Endothelial cell of umbilical vein (primary cell): ENCODE results near the gene SCAPER. TPM values are rescaled to one million over a fixed set of nuclear protein-coding genes. Genes with fewer than 3 reads are reported as not detected.

Experiments used
- BruUV-seq: library from RNA; stranded (reverse); fragments of 400-500 nt; replicated peaks from 2 replicates; lab custom pipeline; 2021; lab: Mats Ljungman, UMichigan
- CTCF ChIA-PET: fragments of 300-600, 350-600 bp; sonication (Branson Sonifier 250); formaldehyde crosslinking; loops from one replicate; lab custom pipeline; 2021; ENCODE audit warnings: antibody characterized with exemption, inconsistent platforms; lab: Charles Lee
- POLR2A ChIA-PET: fragments of 300-600, 350-600 bp; sonication (Branson Sonifier 250); formaldehyde crosslinking; loops from one replicate; lab custom pipeline; 2021; ENCODE audit warnings: antibody characterized with exemption, inconsistent platforms; lab: Charles Lee
- DNase-seq: peaks from one replicate; pipeline ENCODE4 v3.0.0-alpha.2; 2011; ENCODE audit warnings: low read depth, low spot score
- FAIRE-seq: peaks from 2 replicates; lab custom pipeline; 2011; peaks lifted over from hg19 to GRCh38; lab: Jason Lieb, UNC
- H2AFZ ChIP-seq: 2 replicates; pipeline ENCODE4 v1.6.0; 2012; ENCODE audit warnings: low read depth, low read length, control low read depth, inconsistent platforms
- H3K27ac ChIP-seq: 2 replicates; pipeline ENCODE4 v1.5.1; 2011; ENCODE audit warnings: low read depth, mild to moderate bottlenecking, control low read depth, low read length, moderate library complexity; ENCODE audit not compliant: insufficient read depth
- H3K27me3 ChIP-seq, 2 experiments: 2 replicates each; pipeline versions ENCODE4 v1.6.0 to v1.6.1; 2011; ENCODE audit warnings: low read length in 2 of 2, mixed read lengths in 1 of 2; ENCODE audit not compliant: control insufficient read depth in 2 of 2, insufficient read depth in 2 of 2
- H3K36me3 ChIP-seq, 2 experiments: 2 replicates in 1 of 2; 3 replicates in 1 of 2; pipeline ENCODE4 v1.5.1; 2011; ENCODE audit warnings: low read length in 2 of 2, mild to moderate bottlenecking in 1 of 2, moderate library complexity in 1 of 2; ENCODE audit not compliant: control insufficient read depth in 2 of 2, insufficient read depth in 2 of 2; ENCODE audit errors: extremely low read depth in 1 of 2
- H3K4me1 ChIP-seq: 3 replicates; pipeline ENCODE4 v1.5.1; 2011; ENCODE audit warnings: mild to moderate bottlenecking, low read length; ENCODE audit not compliant: control insufficient read depth, insufficient read depth; ENCODE audit errors: extremely low read depth
- H3K4me2 ChIP-seq: 2 replicates; pipeline ENCODE4 v1.6.1; 2011; ENCODE audit warnings: low read length, control low read depth, mixed read lengths; ENCODE audit not compliant: insufficient read depth
- H3K4me3 ChIP-seq, 3 experiments: fragments of 200-600 bp in 1 of 3; sonication (generic), shearing (Covaris generic) in 1 of 3; replicated peaks in 1 of 3; 2 replicates each; pipeline ENCODE4 v1.5.1; 2011 to 2016; ENCODE audit warnings: control low read depth in 3 of 3, low read length in 3 of 3, mild to moderate bottlenecking in 2 of 3, inconsistent platforms in 1 of 3, low read depth in 1 of 3, moderate library complexity in 1 of 3; ENCODE audit not compliant: insufficient read depth in 1 of 3
- H3K79me2 ChIP-seq: 2 replicates; pipeline ENCODE4 v1.6.0; 2012; ENCODE audit warnings: low read length, inconsistent platforms; ENCODE audit not compliant: control insufficient read depth, insufficient read depth
- H3K9ac ChIP-seq: replicated peaks from 2 replicates; pipeline ENCODE3; 2011; ENCODE audit warnings: low read length, control low read depth; ENCODE audit not compliant: insufficient read depth; ENCODE audit errors: extremely low read depth
- H3K9me1 ChIP-seq: replicated peaks from 3 replicates; pipeline ENCODE4 v1.6.0; 2011; ENCODE audit warnings: mild to moderate bottlenecking, low read length; ENCODE audit not compliant: control insufficient read depth, insufficient read depth; ENCODE audit errors: extremely low read depth
- H3K9me3 ChIP-seq: replicated peaks from 2 replicates; pipeline ENCODE4 v1.5.1; 2012; ENCODE audit warnings: low read length, inconsistent platforms; ENCODE audit not compliant: control insufficient read depth, insufficient read depth
- H4K20me1 ChIP-seq: replicated peaks from 2 replicates; pipeline ENCODE3; 2011; ENCODE audit warnings: mild to moderate bottlenecking, low read length; ENCODE audit not compliant: control insufficient read depth, insufficient read depth; ENCODE audit errors: extremely low read depth
- CTCF ChIP-seq, 2 donors: IDR thresholded peaks; 1 replicate in 1 of 2; 2 replicates in 1 of 2; pipeline ENCODE4 v1.5.1; 2011; ENCODE audit warnings: low read length in 2 of 2, mild to moderate bottlenecking in 2 of 2, moderate library complexity in 2 of 2, control low read depth in 1 of 2, inconsistent platforms in 1 of 2, low read depth in 1 of 2; ENCODE audit not compliant: insufficient read depth in 1 of 2; ENCODE audit errors: extremely low read depth in 1 of 2
- EZH2 ChIP-seq: IDR thresholded peaks from 2 replicates; pipeline ENCODE4 v1.6.1; 2012; ENCODE audit warnings: borderline replicate concordance, low read depth, mild to moderate bottlenecking, moderate library complexity, low read length, inconsistent platforms; ENCODE audit not compliant: severe bottlenecking
- FOS ChIP-seq: IDR thresholded peaks from 2 replicates; pipeline ENCODE4 v1.6.1; 2011; ENCODE audit warnings: mild to moderate bottlenecking, low read length, moderate library complexity, borderline replicate concordance; ENCODE audit not compliant: insufficient read depth
- GATA2 ChIP-seq: IDR thresholded peaks from 2 replicates; pipeline ENCODE4 v1.7.0; 2011; ENCODE audit warnings: low read depth, mild to moderate bottlenecking, moderate library complexity, mixed read lengths, low read length; ENCODE audit not compliant: insufficient read length, insufficient read depth
- JUN ChIP-seq: IDR thresholded peaks from 2 replicates; pipeline ENCODE4 v1.6.1; 2011; ENCODE audit warnings: borderline replicate concordance, low read depth; ENCODE audit not compliant: insufficient read length, insufficient read depth
- MYC ChIP-seq: IDR thresholded peaks from one replicate; pipeline ENCODE4 v1.6.1; 2011; ENCODE audit warnings: mild to moderate bottlenecking, low read depth, low read length
- POLR2A ChIP-seq: IDR thresholded peaks from 2 replicates; pipeline ENCODE4 v1.6.1; 2012; ENCODE audit warnings: low read depth, mild to moderate bottlenecking, control low read depth, low read length
- POLR2AphosphoS5 ChIP-seq: IDR thresholded peaks from 2 replicates; pipeline ENCODE4 v1.6.1; 2012; ENCODE audit warnings: low read depth, mild to moderate bottlenecking, control low read depth, low read length, moderate library complexity; ENCODE audit not compliant: insufficient read depth
- dilution Hi-C: fragments of 300-500 bp; cut with MboI; formaldehyde crosslinking; loops from one replicate; pipeline ENCODE4 v1.15.0; 2019; ENCODE audit warnings: low sequenced_read_pairs; ENCODE audit not compliant: extremely low pct_ligation_motif_present
- intact Hi-C: fragments of 100-400 bp; cut with micrococcal nuclease; formaldehyde crosslinking; loops from one replicate; pipeline ENCODE4 v1.10.0; 2022
- polyA plus RNA-seq, 4 experiments: library from polyadenylated mRNA; depleted of rRNA in 3 of 4; stranded (reverse) in 3 of 4; unstranded in 1 of 4; fragments of >200 nt; gene quantifications; 2 replicates each; pipeline versions ENCODE4 v1.2.1 to v1.2.3, GENCODE V29; 2011 to 2012; ENCODE audit warnings: missing spikeins in 1 of 4
- total RNA-seq: library from RNA; stranded (reverse); gene quantifications from 2 replicates; pipeline ENCODE4 v1.2.3, GENCODE V29; 2021
- TF ChIP-seq, protein P1 (sequence below): IDR thresholded peaks from 2 replicates; pipeline ENCODE4 v1.6.1; 2011; ENCODE audit not compliant: insufficient read depth, insufficient read length

The SCAPER gene
- total and polyA plus RNA-seq, 2 donors (not counting 3 experiments of a cell fraction or from before 2014, with no cell fraction given), result 2.7 to 12.7 TPM

DNA sequence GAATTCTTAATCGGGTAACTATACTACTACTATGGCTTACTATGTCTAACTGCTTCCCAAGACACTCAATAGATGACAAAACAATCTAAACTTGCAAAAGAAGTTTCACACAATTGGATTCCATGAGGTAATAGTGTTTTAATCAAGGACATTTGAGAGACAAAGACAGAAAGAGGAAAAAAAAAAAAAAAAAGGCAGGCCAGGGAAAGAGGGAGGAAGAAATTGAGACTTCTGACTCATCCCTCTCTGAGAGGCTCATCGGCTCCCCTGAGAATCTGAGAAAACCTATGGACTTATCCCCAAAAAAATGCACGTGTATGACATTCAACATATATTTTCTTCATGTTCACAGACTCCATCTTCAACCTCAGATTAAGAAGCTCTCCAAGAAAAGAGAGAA, 61.0 kb downstream of the SCAPER start:
- H3K4me2 ChIP-seq, result no peak overlapping the region
- intact Hi-C loops, result loop anchor here (10.0 kb wide), 1 partner anchor 199 kb away; no protein-coding TSS in a partner anchor
- TF ChIP-seq, protein P1, sequence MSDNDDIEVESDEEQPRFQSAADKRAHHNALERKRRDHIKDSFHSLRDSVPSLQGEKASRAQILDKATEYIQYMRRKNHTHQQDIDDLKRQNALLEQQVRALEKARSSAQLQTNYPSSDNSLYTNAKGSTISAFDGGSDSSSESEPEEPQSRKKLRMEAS, result no peak
- no peak for TF ChIP-seq POLR2A
- TF ChIP-seq POLR2AphosphoS5, result no peak
- no peak for TF ChIP-seq FOS
- TF ChIP-seq GATA2, result no peak
- no peak for TF ChIP-seq JUN
- no peak for TF ChIP-seq EZH2
- TF ChIP-seq CTCF (IDR thresholded peaks at IDR 0.05; ENCODE audit: extremely low read depth in 1 of 2, insufficient read depth in 1 of 2, low read depth in 1 of 2, low read length in 2 of 2), result no peak
- no peak for TF ChIP-seq MYC
- H3K27me3 ChIP-seq, result no peaks in the 10 kb centered on the region
- H3K27ac ChIP-seq, result no peak overlapping the region
- H3K9ac ChIP-seq, result no peak overlapping the region
- H3K79me2 ChIP-seq, result no peaks in the 10 kb centered on the region
- no peaks in the 10 kb centered on the region for H4K20me1 ChIP-seq
- no peaks in the 10 kb centered on the region for H3K36me3 ChIP-seq
- no peaks in the 10 kb centered on the region for H3K9me1 ChIP-seq
- POLR2A ChIA-PET, result no interaction called here
- no peak overlapping the region for H3K4me3 ChIP-seq
- DNase-seq, result no peak
- FAIRE-seq, result no peak
- CTCF ChIA-PET, result interaction anchor here (1.5 to 1.8 kb wide), 2 partner anchors 20 to 653 kb away, joined by 4 read pairs; no protein-coding TSS in a partner anchor
- no peaks in the 10 kb centered on the region for H3K4me1 ChIP-seq
- BruUV-seq, result no TSS peak
- H2AFZ ChIP-seq, result no peak overlapping the region
- no peaks in the 10 kb centered on the region for H3K9me3 ChIP-seq
- dilution Hi-C loops, result no loop called here
